MM.1S (cell line): Measurements from ENCODE around the gene TKFC.

Source experiments
- CTCF ChIP-seq: fragments of 300-600 bp; sonication (generic); IDR thresholded peaks from 2 replicates; pipeline ENCODE4 v1.5.1; 2016; ENCODE audit warnings: antibody characterized with exemption, low read length, mixed read lengths
- EZH2 ChIP-seq: fragments of 300-600 bp; sonication (generic); optimal IDR thresholded peaks from 2 replicates; pipeline ENCODE3; 2017; ENCODE audit warnings: low read depth, mild to moderate bottlenecking, antibody characterized with exemption, low read length, mixed read lengths
- EZH2phosphoT487 ChIP-seq: fragments of 300-600 bp; sonication (generic); IDR thresholded peaks from 2 replicates; pipeline ENCODE4 v1.6.1; 2018; ENCODE audit warnings: antibody characterized with exemption, low read length

GRCh38 chr11:61361741-61362541, 28.9 kb downstream of the TKFC start, which contains the start of the genes CYB561A3 and TMEM138:
- TF ChIP-seq CTCF (no peak), EZH2 (no peak), EZH2phosphoT487 (no peak)
